WTC11 (cell line): ENCODE data around the gene HLCS. TPM values are rescaled to one million over a fixed set of nuclear protein-coding genes. Genes with fewer than 3 reads are reported as not detected.

Experiments
- ATAC-seq: fragments of 200-7000 bp; cut with Tn5 transposase; 2 replicates; pipeline ENCODE4 v1.10.0; 2021; ENCODE audit warnings: mild to moderate bottlenecking, moderate library complexity
- CTCF ChIA-PET: fragments of 300-600 bp; sonication (Branson Sonifier 250); formaldehyde crosslinking; loops from one replicate; lab custom pipeline; 2021; ENCODE audit warnings: antibody characterized with exemption; lab: Charles Lee
- POLR2A ChIA-PET: fragments of 350-600 bp; sonication (Branson Sonifier 250); formaldehyde crosslinking; loops from one replicate; lab custom pipeline; 2021; ENCODE audit warnings: antibody characterized with exemption; lab: Charles Lee
- DNase-seq: peaks from one replicate; pipeline ENCODE4 v3.0.0; 2021; ENCODE audit warnings: low spot score
- H3K27ac Mint-ChIP-seq: 2 replicates; pipeline ENCODE4 v1.8.0; 2021; ENCODE audit warnings: mixed read lengths
- H3K27me3 Mint-ChIP-seq: 2 replicates; pipeline ENCODE4 v1.8.0; 2021; ENCODE audit warnings: low read depth, mild to moderate bottlenecking, moderate library complexity, mixed read lengths
- H3K36me3 Mint-ChIP-seq: 2 replicates; pipeline ENCODE4 v1.8.0; 2021; ENCODE audit warnings: mixed read lengths
- H3K4me1 Mint-ChIP-seq: 2 replicates; pipeline ENCODE4 v1.8.0; 2022; ENCODE audit warnings: mixed read lengths
- H3K4me3 Mint-ChIP-seq: 2 replicates; pipeline ENCODE4 v1.8.0; 2021; ENCODE audit warnings: mild to moderate bottlenecking, moderate library complexity, mixed read lengths
- H3K9me3 Mint-ChIP-seq: 2 replicates; pipeline ENCODE4 v1.8.0; 2021; ENCODE audit warnings: mixed read lengths
- ARID4B ChIP-seq: sonication (generic); formaldehyde crosslinking; IDR thresholded peaks from 2 replicates; pipeline ENCODE4 v1.8.0; 2023; ENCODE audit warnings: missing genetic modification reagents, mild to moderate bottlenecking, borderline replicate concordance
- ATF2 ChIP-seq: sonication (generic); formaldehyde crosslinking; IDR thresholded peaks from 2 replicates; pipeline ENCODE4 v1.8.1; 2022; ENCODE audit warnings: low read depth, missing genetic modification reagents, borderline replicate concordance
- CREM ChIP-seq: sonication (generic); formaldehyde crosslinking; IDR thresholded peaks from 2 replicates; pipeline ENCODE4 v1.8.1; 2022; ENCODE audit warnings: mild to moderate bottlenecking, missing genetic modification reagents, moderate library complexity
- E2F5 ChIP-seq: sonication (generic); formaldehyde crosslinking; IDR thresholded peaks from 2 replicates; pipeline ENCODE4 v1.8.1; 2022; ENCODE audit warnings: mild to moderate bottlenecking, moderate library complexity, missing genetic modification reagents
- FOXP1 ChIP-seq: sonication (generic); formaldehyde crosslinking; IDR thresholded peaks from 2 replicates; pipeline ENCODE4 v1.8.0; 2022; ENCODE audit warnings: missing genetic modification reagents, mild to moderate bottlenecking, moderate library complexity, borderline replicate concordance
- IRF1 ChIP-seq: sonication (generic); formaldehyde crosslinking; IDR thresholded peaks from 2 replicates; pipeline ENCODE4 v1.8.0; 2023; ENCODE audit warnings: missing genetic modification reagents
- NFE2L1 ChIP-seq: sonication (generic); formaldehyde crosslinking; IDR thresholded peaks from 2 replicates; pipeline ENCODE4 v1.8.1; 2023; ENCODE audit warnings: missing genetic modification reagents
- NR1H2 ChIP-seq: sonication (generic); formaldehyde crosslinking; IDR thresholded peaks from 2 replicates; pipeline ENCODE4 v1.9.0; 2021; ENCODE audit warnings: mild to moderate bottlenecking, moderate library complexity, missing genetic modification reagents
- NR2C2 ChIP-seq: sonication (generic); formaldehyde crosslinking; IDR thresholded peaks from 2 replicates; pipeline ENCODE4 v1.8.0; 2022; ENCODE audit warnings: mild to moderate bottlenecking, missing genetic modification reagents
- PRDM15 ChIP-seq: sonication (generic); formaldehyde crosslinking; IDR thresholded peaks from 2 replicates; pipeline ENCODE4 v1.8.0; 2022; ENCODE audit warnings: missing genetic modification reagents
- PREB ChIP-seq: sonication (generic); formaldehyde crosslinking; IDR thresholded peaks from 2 replicates; pipeline ENCODE4 v1.8.1; 2022; ENCODE audit warnings: mild to moderate bottlenecking, missing genetic modification reagents, moderate library complexity, borderline replicate concordance
- PRRX2 ChIP-seq: fragments of 250-450 bp; sonication (Bioruptor Pico); IDR thresholded peaks from 2 replicates; pipeline ENCODE4 v1.8.0; 2021; ENCODE audit warnings: mild to moderate bottlenecking
- RELA ChIP-seq: sonication (generic); formaldehyde crosslinking; IDR thresholded peaks from 2 replicates; pipeline ENCODE4 v1.8.1; 2022; ENCODE audit warnings: missing genetic modification reagents, mild to moderate bottlenecking, borderline replicate concordance
- SOX15 ChIP-seq: fragments of 250-450 bp; sonication (Bioruptor Pico); IDR thresholded peaks from 2 replicates; pipeline ENCODE4 v1.9.0; 2021; ENCODE audit warnings: mild to moderate bottlenecking
- TCF7 ChIP-seq: sonication (generic); formaldehyde crosslinking; IDR thresholded peaks from 2 replicates; pipeline ENCODE4 v1.8.0; 2022; ENCODE audit warnings: mild to moderate bottlenecking, low read depth, missing genetic modification reagents, moderate library complexity
- TEAD1 ChIP-seq: sonication (generic); formaldehyde crosslinking; IDR thresholded peaks from 2 replicates; pipeline ENCODE4 v1.8.0; 2022; ENCODE audit warnings: mild to moderate bottlenecking, missing genetic modification reagents
- TP53 ChIP-seq: sonication (generic); formaldehyde crosslinking; IDR thresholded peaks from 2 replicates; pipeline ENCODE4 v1.8.1; 2023; ENCODE audit warnings: mild to moderate bottlenecking, missing genetic modification reagents
- USF1 ChIP-seq: sonication (generic); formaldehyde crosslinking; IDR thresholded peaks from 2 replicates; pipeline ENCODE4 v1.8.0; 2022; ENCODE audit warnings: mild to moderate bottlenecking, missing genetic modification reagents
- USF2 ChIP-seq: sonication (generic); formaldehyde crosslinking; IDR thresholded peaks from 2 replicates; pipeline ENCODE4 v1.8.1; 2023; ENCODE audit warnings: mild to moderate bottlenecking, missing genetic modification reagents, moderate library complexity
- ZNF263 ChIP-seq: sonication (generic); formaldehyde crosslinking; IDR thresholded peaks from 2 replicates; pipeline ENCODE4 v1.8.1; 2022; ENCODE audit warnings: low read depth, mild to moderate bottlenecking, moderate library complexity, missing genetic modification reagents
- ZNF396 ChIP-seq: fragments of 250-450 bp; sonication (Bioruptor Pico); IDR thresholded peaks from 2 replicates; pipeline ENCODE4 v1.8.0; 2021; ENCODE audit warnings: mild to moderate bottlenecking, moderate library complexity, borderline replicate concordance
- ZNF671 ChIP-seq: fragments of 250-450 bp; sonication (Bioruptor Pico); IDR thresholded peaks from 2 replicates; pipeline ENCODE4 v1.8.0; 2021; ENCODE audit warnings: mild to moderate bottlenecking
- total RNA-seq: library from RNA; stranded (reverse); gene quantifications from 3 replicates; pipeline ENCODE4 v1.2.3, GENCODE V29; 2021

HLCS gene
- total RNA-seq, 1 experiment from 2014 or later: 9.3 TPM

GRCh38 chr21:36735201-36735515, 231.3 kb downstream of the HLCS start (continued):
- TF ChIP-seq TP53 (CRISPR knock-in tag) (no peak), ATF2 (no peak), TCF7 (CRISPR knock-in tag) (no peak), USF2 (CRISPR knock-in tag) (no peak), TEAD1 (CRISPR knock-in tag) (no peak), ZNF671 (CRISPR knock-in tag) (no peak), SOX15 (CRISPR knock-in tag) (no peak), CREM (CRISPR knock-in tag) (no peak)

DNA sequence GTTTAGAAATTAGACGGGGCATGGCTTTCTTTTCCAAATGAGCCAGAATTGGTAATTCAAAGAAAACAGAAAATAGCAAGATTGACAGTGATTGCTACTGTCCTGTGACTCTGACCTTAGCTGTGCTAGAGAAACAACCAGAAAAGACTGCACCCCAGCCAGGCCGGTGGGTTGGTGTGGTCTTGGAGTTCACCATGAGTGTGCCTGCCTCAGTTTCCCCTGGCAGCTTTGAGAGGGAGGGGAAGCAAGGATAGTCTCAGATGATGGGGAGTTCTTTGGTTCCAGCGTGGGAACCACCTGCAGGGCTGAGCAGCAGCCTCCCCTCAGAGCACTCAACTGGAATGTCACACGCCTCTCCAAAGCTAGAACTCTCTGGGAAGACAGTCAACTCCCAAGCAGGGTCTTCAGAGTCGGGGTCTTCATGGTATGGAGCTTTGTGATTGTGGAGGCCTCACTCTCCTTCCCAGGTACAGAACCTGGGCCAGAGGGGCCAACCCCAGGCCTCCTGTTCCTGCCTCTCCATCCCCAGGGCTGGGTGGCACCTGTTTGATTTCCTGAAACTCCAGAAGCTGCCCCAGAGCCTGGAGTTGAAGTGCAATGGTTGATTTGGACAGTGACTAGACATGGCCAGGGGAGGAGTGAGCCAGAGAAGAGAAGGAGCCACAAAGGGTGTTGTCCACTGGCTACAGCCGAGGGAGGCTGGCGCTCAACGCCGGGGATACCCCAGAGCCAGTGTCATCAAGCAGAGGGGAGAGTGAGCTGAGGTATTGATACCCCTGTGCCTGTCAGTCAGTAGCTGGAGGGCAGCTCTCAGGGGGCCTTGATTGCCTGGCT, 231.9 kb downstream of the HLCS start:
- ChIA-PET POLR2A (no interaction called here), CTCF (interaction anchor here (1.7 to 2.5 kb wide), 2 partner anchors 13 to 120 kb away, joined by 5 to 9 read pairs; no protein-coding TSS in a partner anchor)
- H3K27me3 Mint-ChIP-seq: no peaks in the 10 kb centered on the region; the same call in none of the 2 replicates
- H3K4me3 Mint-ChIP-seq: no peak overlapping the region
- H3K9me3 Mint-ChIP-seq: no peaks in the 10 kb centered on the region
- no peaks in the 10 kb centered on the region for H3K36me3 Mint-ChIP-seq
- peaks cover 10% of the 10 kb centered on the region for H3K4me1 Mint-ChIP-seq
- no peak for ATAC-seq
- DNase-seq: no peak
- H3K27ac Mint-ChIP-seq: no peak overlapping the region
- TF ChIP-seq RELA (CRISPR knock-in tag) (no peak), FOXP1 (no peak), IRF1 (CRISPR knock-in tag) (no peak), NFE2L1 (CRISPR knock-in tag) (no peak), PRDM15 (CRISPR knock-in tag) (no peak), NR2C2 (no peak), NR1H2 (CRISPR knock-in tag) (no peak), E2F5 (CRISPR knock-in tag) (no peak), USF1 (CRISPR knock-in tag) (no peak), ZNF396 (no peak), PRRX2 (no peak), ARID4B (CRISPR knock-in tag) (no peak), PREB (CRISPR knock-in tag) (no peak), ZNF263 (CRISPR knock-in tag) (no peak)
